HK-2 (cell line): ENCODE measurements around the gene ABCG8.
A peak's percentile ranks its signal among the peaks of the same experiment; 100 is the strongest.
"Not testable (repeated sequence)": the region's sequence is repeated elsewhere in the genome, so short reads cannot be mapped to it uniquely, and the experiment has no call there.

Source experiments
- DNase-seq: peaks from one replicate; pipeline ENCODE4 v3.0.0-alpha.2; 2018; ENCODE audit not compliant: unreplicated experiment

ABCG8 gene

GRCh38 chr2:43874776-43875451 is 36.1 kb downstream of the ABCG8 start:
- DNase-seq, result no peak

GRCh38 chr2:43877782-43878464 is 39.2 kb downstream of the ABCG8 start:
- DNase-seq, result peak; percentile 68

GRCh38 chr2:43879261-43879660 is 40.5 kb downstream of the ABCG8 start:
- DNase-seq, result no peak

GRCh38 chr2:43880471-43880870 is 41.7 kb downstream of the ABCG8 start:
- DNase-seq, result no peak

GRCh38 chr2:43880952-43881351 is 42.2 kb downstream of the ABCG8 start:
- DNase-seq, result no peak

GRCh38 chr2:43882312-43882711 is 43.5 kb downstream of the ABCG8 start:
- DNase-seq, result no peak

- no peak for DNase-seq
These were observed 45.9 kb downstream of the ABCG8 start for GRCh38 chr2:43884689-43885088.

GRCh38 chr2:43885132-43885632 is 46.4 kb downstream of the ABCG8 start:
- DNase-seq, result no peak

- no peak for DNase-seq
These were observed 48.4 kb downstream of the ABCG8 start for GRCh38 chr2:43887176-43887575.

- no peak for DNase-seq
These were observed 50.6 kb downstream of the ABCG8 start for GRCh38 chr2:43889416-43889815.

GRCh38 chr2:43890855-43891254 is 52.1 kb downstream of the ABCG8 start:
- DNase-seq, result no peak

- DNase-seq, result no peak
These were observed 56.0 kb downstream of the ABCG8 start for GRCh38 chr2:43894743-43895142.

GRCh38 chr2:43896906-43897305 is 58.1 kb downstream of the ABCG8 start:
- no peak for DNase-seq

GRCh38 chr2:43897492-43897891 is 58.7 kb downstream of the ABCG8 start:
- DNase-seq, result no peak

- no peak for DNase-seq
These were observed 59.5 kb downstream of the ABCG8 start for GRCh38 chr2:43898134-43898837.

- DNase-seq, result no peak
These were observed 60.1 kb downstream of the ABCG8 start for GRCh38 chr2:43898838-43899346.

GRCh38 chr2:43899589-43899988 is 60.8 kb downstream of the ABCG8 start:
- no peak for DNase-seq

- DNase-seq, result no peak
These were observed 66.6 kb downstream of the ABCG8 start for GRCh38 chr2:43905371-43905803.

- no peak for DNase-seq
These were observed 67.1 kb downstream of the ABCG8 start for GRCh38 chr2:43905871-43906270.

- DNase-seq, result no peak
These were observed 67.8 kb downstream of the ABCG8 start for GRCh38 chr2:43906448-43907109.

GRCh38 chr2:43911136-43911790 is 72.5 kb downstream of the ABCG8 start:
- DNase-seq, result not testable (repeated sequence)
